Epidermal melanocyte (primary cell): ENCODE measurements around the gene SEC14L2.
A peak's percentile ranks its signal among the peaks of the same experiment; 100 is the strongest.

Experiments
- DNase-seq: peaks from one replicate; pipeline ENCODE4 v3.0.0; 2011; ENCODE audit warnings: low spot score; ENCODE audit not compliant: insufficient read length

Gene SEC14L2

GRCh38 chr22:30404307-30404706 is 7.5 kb downstream of the SEC14L2 start:
- DNase-seq: no peak

- DNase-seq: no peak
These were observed 8.9 kb downstream of the SEC14L2 start for GRCh38 chr22:30405731-30406130.

GRCh38 chr22:30406400-30406799 is 9.6 kb downstream of the SEC14L2 start:
- no peak for DNase-seq

GRCh38 chr22:30408388-30409102 is 11.7 kb downstream of the SEC14L2 start:
- DNase-seq: no peak

GRCh38 chr22:30411780-30412179 is 15.0 kb downstream of the SEC14L2 start:
- DNase-seq: no peak

- DNase-seq: no peak
These were observed 16.2 kb downstream of the SEC14L2 start for GRCh38 chr22:30413001-30413400.

- DNase-seq: no peak
These were observed 17.1 kb downstream of the SEC14L2 start for GRCh38 chr22:30413745-30414524.

- DNase-seq: no peak
These were observed 17.8 kb downstream of the SEC14L2 start for GRCh38 chr22:30414525-30415047.

- no peak for DNase-seq
These were observed 19.6 kb downstream of the SEC14L2 start for GRCh38 chr22:30416403-30416802.

- DNase-seq: no peak
These were observed 20.0 kb downstream of the SEC14L2 start for GRCh38 chr22:30416837-30417236.

GRCh38 chr22:30420347-30421125 is 23.7 kb downstream of the SEC14L2 start:
- no peak for DNase-seq

GRCh38 chr22:30421695-30422480 is 25.1 kb downstream of the SEC14L2 start:
- DNase-seq: no peak

GRCh38 chr22:30422481-30423300 is 25.9 kb downstream of the SEC14L2 start:
- DNase-seq: no peak

- DNase-seq: no peak
These were observed 26.6 kb downstream of the SEC14L2 start for GRCh38 chr22:30423301-30423958.

- peak; percentile 94 for DNase-seq
These were observed 27.2 kb downstream of the SEC14L2 start for GRCh38 chr22:30423959-30424533.

GRCh38 chr22:30424534-30425326 is 27.9 kb downstream of the SEC14L2 start:
- DNase-seq: no peak

GRCh38 chr22:30425327-30425615 is 28.5 kb downstream of the SEC14L2 start:
- DNase-seq: no peak

GRCh38 chr22:30425616-30426387 is 29.0 kb downstream of the SEC14L2 start, which contains the start of gene MTFP1:
Gene MTFP1 (plus strand): TSS chr22:30425768. CDS start chr22:30425880, 112 bp downstream.
- no peak for DNase-seq
